Activated CD8-positive, alpha-beta T cell treated with anti-CD3 and anti-CD28 coated beads, Interleukin-2, amount 10 ng/mL, durations not matched to agents 7 days and 5 days (primary cell): ENCODE measurements around the gene GAB2. TPM values are rescaled to one million over a fixed set of nuclear protein-coding genes. Genes with fewer than 3 reads are reported as not detected.

Experiments used
- ATAC-seq: fragments of 150-1000 bp; cut with Tn5 transposase; one replicate; pipeline ENCODE4 v1.10.0; 2021; ENCODE audit warnings: moderate library complexity
- CTCF ChIA-PET: fragments of 350-600 bp; sonication (Branson Sonifier 250); formaldehyde crosslinking; loops from one replicate; lab custom pipeline; 2021; ENCODE audit warnings: antibody characterized with exemption; lab: Charles Lee
- POLR2A ChIA-PET: fragments of 350-600 bp; sonication (Branson Sonifier 250); formaldehyde crosslinking; loops from one replicate; lab custom pipeline; 2021; ENCODE audit warnings: antibody characterized with exemption; lab: Charles Lee
- DNase-seq: peaks from one replicate; pipeline ENCODE4 v3.0.0-alpha.2; 2020
- H3K27ac Mint-ChIP-seq: one replicate; pipeline ENCODE4 v1.8.0; 2021; ENCODE audit warnings: mild to moderate bottlenecking, mixed read lengths
- H3K27me3 Mint-ChIP-seq: one replicate; pipeline ENCODE4 v1.8.0; 2021; ENCODE audit warnings: low read depth, mixed read lengths
- H3K36me3 Mint-ChIP-seq: one replicate; pipeline ENCODE4 v1.8.0; 2021; ENCODE audit warnings: low read depth, mixed read lengths
- H3K4me1 Mint-ChIP-seq: one replicate; pipeline ENCODE4 v1.8.0; 2021; ENCODE audit warnings: low read depth, mixed read lengths
- H3K4me3 Mint-ChIP-seq: one replicate; pipeline ENCODE4 v1.8.0; 2021; ENCODE audit warnings: mild to moderate bottlenecking, mixed read lengths
- H3K9me3 Mint-ChIP-seq: one replicate; pipeline ENCODE4 v1.8.0; 2022; ENCODE audit warnings: mixed read lengths; ENCODE audit not compliant: insufficient read depth
- total RNA-seq, 2 experiments: library from RNA; stranded (reverse); gene quantifications; one replicate each; pipeline ENCODE4 v1.2.3, GENCODE V29; 2021

The GAB2 gene
- total RNA-seq, 2 experiments from 2014 or later: 7.6 to 9.8 TPM

DNA sequence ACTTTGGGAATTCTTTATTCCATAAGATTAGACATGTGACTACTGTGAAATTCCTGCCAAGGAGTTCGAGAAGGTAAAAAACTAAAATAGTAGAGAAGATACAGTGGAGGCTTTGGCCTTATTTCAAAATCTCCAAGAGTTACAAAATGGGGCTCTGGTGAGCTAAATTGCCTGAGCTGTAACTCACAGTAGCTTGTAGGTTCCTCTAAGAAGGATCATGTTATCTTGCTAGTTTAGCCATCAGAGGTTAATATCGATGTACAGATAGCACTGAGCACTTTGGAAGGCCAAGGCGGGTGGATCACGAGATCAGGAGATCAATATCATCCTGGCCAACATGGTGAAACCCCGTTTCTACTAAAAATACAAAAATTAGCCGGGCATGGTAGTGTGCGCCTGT is 147.8 kb downstream of the GAB2 start:
- H3K4me3 Mint-ChIP-seq: no peak overlapping the region

GRCh38 chr11:78268591-78269410 is 148.8 kb downstream of the GAB2 start:
- Mint-ChIP-seq H3K27me3 (peaks cover 2% of the 10 kb centered on the region), H3K27ac (no peak overlapping the region), H3K36me3 (peaks cover 21% of the 10 kb centered on the region), H3K4me1 (peaks cover 2% of the 10 kb centered on the region), H3K4me3 (no peak overlapping the region), H3K9me3 (peaks cover 12% of the 10 kb centered on the region)
- ATAC-seq (no peak), DNase-seq (no peak)
- CTCF ChIA-PET: interaction anchor here (1.0 kb wide), 1 partner anchor 152 kb away, joined by 3 read pairs; no protein-coding TSS in a partner anchor
- POLR2A ChIA-PET: no interaction called here

More for the DNA sequence above, 147.8 kb downstream of the GAB2 start:
- peaks cover 2% of the 10 kb centered on the region for H3K27me3 Mint-ChIP-seq
- ChIA-PET CTCF (interaction anchor here (1.0 kb wide), 1 partner anchor 151 kb away, joined by 3 read pairs; no protein-coding TSS in a partner anchor), POLR2A (no interaction called here)
- H3K27ac Mint-ChIP-seq: no peak overlapping the region
- H3K4me1 Mint-ChIP-seq: peaks cover 2% of the 10 kb centered on the region
- ATAC-seq: no peak
- DNase-seq: no peak
- peaks cover 23% of the 10 kb centered on the region for H3K36me3 Mint-ChIP-seq
- H3K9me3 Mint-ChIP-seq: peaks cover 16% of the 10 kb centered on the region

- CTCF ChIA-PET: no interaction called here
- H3K36me3 Mint-ChIP-seq: peaks cover 2% of the 10 kb centered on the region
- peaks cover 2% of the 10 kb centered on the region for H3K4me1 Mint-ChIP-seq
- H3K9me3 Mint-ChIP-seq: no peaks in the 10 kb centered on the region
- H3K4me3 Mint-ChIP-seq: no peak overlapping the region
- POLR2A ChIA-PET: no interaction called here
- no peak for DNase-seq
- H3K27ac Mint-ChIP-seq: no peak overlapping the region
- ATAC-seq: no peak
- peaks cover 2% of the 10 kb centered on the region for H3K27me3 Mint-ChIP-seq
Observed at GRCh38 chr11:78266451-78266850, 151.2 kb downstream of the GAB2 start.

GRCh38 chr11:78265326-78265725 is 152.3 kb downstream of the GAB2 start:
- ATAC-seq (no peak), DNase-seq (no peak)
- Mint-ChIP-seq H3K27me3 (peaks cover 2% of the 10 kb centered on the region), H3K36me3 (no peaks in the 10 kb centered on the region), H3K4me1 (peaks cover 2% of the 10 kb centered on the region), H3K9me3 (no peaks in the 10 kb centered on the region), H3K27ac (no peak overlapping the region), H3K4me3 (no peak overlapping the region)
- ChIA-PET CTCF (no interaction called here), POLR2A (no interaction called here)

- ChIA-PET CTCF (interaction anchor here (1.5 kb wide), 1 partner anchor 302 kb away, joined by 5 read pairs; no protein-coding TSS in a partner anchor), POLR2A (interaction anchor here (1.7 kb wide), 1 partner anchor 18 kb away, joined by 4 read pairs; no protein-coding TSS in a partner anchor)
- no peak for ATAC-seq
- Mint-ChIP-seq H3K27me3 (peaks cover 2% of the 10 kb centered on the region), H3K27ac (no peak overlapping the region), H3K4me1 (peaks cover 2% of the 10 kb centered on the region), H3K9me3 (no peaks in the 10 kb centered on the region), H3K4me3 (no peak overlapping the region), H3K36me3 (no peaks in the 10 kb centered on the region)
- DNase-seq: no peak
Observed at GRCh38 chr11:78262691-78263090, 154.9 kb downstream of the GAB2 start.

GRCh38 chr11:78262238-78262637 is 155.4 kb downstream of the GAB2 start:
- H3K36me3 Mint-ChIP-seq: no peaks in the 10 kb centered on the region
- H3K27ac Mint-ChIP-seq: no peak overlapping the region
- peaks cover 2% of the 10 kb centered on the region for H3K27me3 Mint-ChIP-seq
- H3K4me3 Mint-ChIP-seq: no peak overlapping the region
- H3K9me3 Mint-ChIP-seq: no peaks in the 10 kb centered on the region
- POLR2A ChIA-PET: interaction anchor here (0.9 to 1.7 kb wide), 2 partner anchors 9 to 18 kb away, joined by 4 to 5 read pairs; no protein-coding TSS in a partner anchor
- peaks cover 2% of the 10 kb centered on the region for H3K4me1 Mint-ChIP-seq
- ATAC-seq (no peak), DNase-seq (no peak)
- CTCF ChIA-PET: interaction anchor here (0.8 to 1.5 kb wide), 2 partner anchors 34 to 303 kb away, joined by 5 read pairs; no protein-coding TSS in a partner anchor

DNA sequence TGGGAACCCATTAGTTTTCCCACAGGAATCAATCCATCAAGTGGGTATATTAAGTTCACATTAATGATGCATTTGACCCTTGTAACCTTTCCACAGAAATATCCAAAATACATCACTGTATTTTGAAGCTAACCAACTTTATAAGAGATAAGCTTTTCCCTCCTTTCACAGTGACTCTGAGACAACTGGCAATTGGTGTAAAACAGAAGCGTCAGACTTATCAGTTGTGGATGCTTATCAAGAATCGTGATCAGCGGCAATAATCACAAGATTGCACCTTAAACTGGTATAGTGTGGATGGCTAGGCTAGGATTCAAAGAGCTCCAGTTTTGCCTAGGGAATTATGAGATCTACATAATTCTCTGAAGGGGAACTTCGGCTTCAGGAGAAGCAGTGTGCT is 155.8 kb downstream of the GAB2 start:
- ChIA-PET POLR2A (interaction anchor here (0.9 to 1.7 kb wide), 2 partner anchors 9 to 17 kb away, joined by 4 to 5 read pairs; no protein-coding TSS in a partner anchor), CTCF (interaction anchor here (0.8 to 1.5 kb wide), 2 partner anchors 33 to 303 kb away, joined by 5 read pairs; no protein-coding TSS in a partner anchor)
- Mint-ChIP-seq H3K27me3 (peaks cover 2% of the 10 kb centered on the region), H3K4me1 (peaks cover 2% of the 10 kb centered on the region), H3K36me3 (no peaks in the 10 kb centered on the region), H3K27ac (no peak overlapping the region), H3K4me3 (no peak overlapping the region), H3K9me3 (no peaks in the 10 kb centered on the region)
- ATAC-seq: no peak
- DNase-seq: no peak

DNA sequence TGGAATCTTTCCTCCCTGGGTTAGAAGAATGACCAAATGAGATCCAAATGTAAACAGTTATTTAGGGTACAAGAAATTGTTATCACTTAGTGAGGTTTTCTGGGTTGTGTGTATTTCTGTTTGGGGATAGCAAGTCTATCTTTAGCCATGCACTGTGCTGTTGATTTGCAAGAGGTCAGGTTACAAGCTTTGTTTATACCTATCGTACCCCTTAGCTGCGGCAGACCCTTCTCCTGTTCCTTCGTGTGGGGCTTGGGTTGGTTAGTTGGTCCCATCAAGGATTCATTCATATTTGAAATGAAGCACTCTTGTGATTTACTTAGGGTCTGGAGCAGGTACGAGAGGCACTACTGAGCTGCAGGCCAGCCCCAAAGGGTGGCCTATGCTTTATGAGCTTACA is 156.3 kb downstream of the GAB2 start:
- no peak overlapping the region for H3K4me3 Mint-ChIP-seq
- ChIA-PET POLR2A (interaction anchor here (0.9 to 1.7 kb wide), 2 partner anchors 10 to 17 kb away, joined by 4 to 5 read pairs; no protein-coding TSS in a partner anchor), CTCF (interaction anchor here (0.8 kb wide), 1 partner anchor 33 kb away, joined by 5 read pairs; no protein-coding TSS in a partner anchor)
- DNase-seq: no peak
- H3K9me3 Mint-ChIP-seq: no peaks in the 10 kb centered on the region
- H3K27me3 Mint-ChIP-seq: no peaks in the 10 kb centered on the region
- ATAC-seq: no peak
- no peak overlapping the region for H3K27ac Mint-ChIP-seq
- H3K4me1 Mint-ChIP-seq: peaks cover 2% of the 10 kb centered on the region
- no peaks in the 10 kb centered on the region for H3K36me3 Mint-ChIP-seq

DNA sequence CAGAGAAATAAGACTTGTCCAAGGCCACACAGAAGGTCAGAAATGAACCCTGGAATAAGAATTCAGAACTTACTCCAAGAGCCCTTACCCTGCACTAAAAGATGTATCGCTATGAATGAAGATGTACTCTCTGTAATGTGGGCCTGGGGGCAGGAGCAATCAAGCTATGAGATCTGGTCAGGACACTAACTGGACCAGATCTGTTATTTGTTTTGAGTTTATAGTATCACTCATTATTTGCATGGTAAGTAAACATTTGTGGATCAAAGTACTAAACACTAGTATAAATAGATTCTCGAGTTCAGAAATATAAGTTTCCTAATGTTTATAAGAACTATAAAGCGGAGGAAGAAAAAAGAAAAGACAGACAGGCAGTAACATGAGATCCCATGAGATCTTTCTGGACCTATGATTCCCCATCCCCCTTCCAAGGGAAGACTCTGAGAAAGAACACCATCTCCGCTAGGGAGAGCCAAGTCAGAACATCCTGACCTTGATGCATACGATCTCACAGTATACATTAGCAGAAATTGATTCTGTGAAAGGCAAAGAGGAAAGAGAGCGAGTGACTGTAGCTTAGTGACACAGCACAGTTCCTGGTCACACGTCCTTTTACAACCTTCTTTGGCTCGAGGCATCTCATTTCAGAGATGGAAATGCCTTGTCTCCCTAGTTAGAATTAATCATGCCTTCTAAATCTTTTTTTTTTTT is 157.7 kb downstream of the GAB2 start:
- CTCF ChIA-PET: no interaction called here
- no peak for DNase-seq
- Mint-ChIP-seq H3K9me3 (no peaks in the 10 kb centered on the region), H3K27ac (no peak overlapping the region), H3K36me3 (no peaks in the 10 kb centered on the region), H3K27me3 (no peaks in the 10 kb centered on the region), H3K4me3 (no peak overlapping the region), H3K4me1 (no peaks in the 10 kb centered on the region)
- no peak for ATAC-seq
- POLR2A ChIA-PET: no interaction called here

GRCh38 chr11:78257654-78258053 is 160.0 kb downstream of the GAB2 start:
- ATAC-seq (no peak), DNase-seq (no peak)
- POLR2A ChIA-PET: no interaction called here
- H3K4me3 Mint-ChIP-seq: no peak overlapping the region
- H3K9me3 Mint-ChIP-seq: no peaks in the 10 kb centered on the region
- H3K4me1 Mint-ChIP-seq: no peaks in the 10 kb centered on the region
- H3K36me3 Mint-ChIP-seq: no peaks in the 10 kb centered on the region
- no peaks in the 10 kb centered on the region for H3K27me3 Mint-ChIP-seq
- no peak overlapping the region for H3K27ac Mint-ChIP-seq
- CTCF ChIA-PET: interaction anchor here (0.6 kb wide), 1 partner anchor 174 kb away, joined by 3 read pairs; no protein-coding TSS in a partner anchor

DNA sequence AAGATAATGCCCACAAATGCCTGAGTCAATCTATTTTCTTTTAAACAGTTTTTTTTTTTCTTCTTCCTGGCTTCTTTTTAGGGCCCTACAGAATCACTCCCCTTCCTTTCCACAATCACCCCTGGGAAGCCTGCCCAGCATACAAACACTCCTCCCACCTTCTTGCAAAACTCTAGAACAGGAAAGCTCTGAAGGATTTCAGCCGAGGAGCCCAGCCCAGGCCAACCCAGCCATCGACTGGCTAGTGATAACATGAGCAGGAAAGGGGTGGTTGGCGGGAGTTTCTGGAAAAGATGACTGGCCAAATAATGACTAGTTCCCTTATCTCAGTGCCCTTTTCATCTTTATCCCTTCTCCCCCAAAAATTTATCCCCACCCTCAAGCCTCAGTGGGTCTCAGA is 160.7 kb downstream of the GAB2 start:
- no peak overlapping the region for H3K4me3 Mint-ChIP-seq
- no peaks in the 10 kb centered on the region for H3K27me3 Mint-ChIP-seq
- POLR2A ChIA-PET: interaction anchor here (0.6 kb wide), 1 partner anchor 30 kb away, joined by 5 read pairs; no protein-coding TSS in a partner anchor
- H3K36me3 Mint-ChIP-seq: no peaks in the 10 kb centered on the region
- H3K9me3 Mint-ChIP-seq: no peaks in the 10 kb centered on the region
- H3K4me1 Mint-ChIP-seq: no peaks in the 10 kb centered on the region
- CTCF ChIA-PET: interaction anchor here (0.6 kb wide), 1 partner anchor 175 kb away, joined by 3 read pairs; no protein-coding TSS in a partner anchor
- no peak overlapping the region for H3K27ac Mint-ChIP-seq
- ATAC-seq (no peak), DNase-seq (no peak)
